HepG2 (cell line): ENCODE measurements around the gene C4BPA. TPM values are rescaled to one million over a fixed set of nuclear protein-coding genes. Genes with fewer than 3 reads are reported as not detected.
A peak's percentile ranks its signal among the peaks of the same experiment; 100 is the strongest.

Source experiments
- ATAC-seq: fragments of 200-7000 bp; cut with Tn5 transposase; 3 replicates; pipeline ENCODE4 v1.9.1; 2020; ENCODE audit warnings: mild to moderate bottlenecking, moderate library complexity
- BruUV-seq: library from RNA; stranded (reverse); fragments of 400-500 nt; replicated peaks from 2 replicates; lab custom pipeline; 2021; lab: Mats Ljungman, UMichigan
- CTCF ChIA-PET: fragments of 300-600 bp; formaldehyde crosslinking; extraction: SDS; loops from one replicate; lab custom pipeline; 2021; ENCODE audit warnings: low total read pairs, inconsistent platforms, low intra/inter-chr PET ratio; lab: Yijun Ruan, JAX
- POLR2A ChIA-PET: fragments of 350-600 bp; sonication (Branson Sonifier 250); formaldehyde crosslinking; loops from one replicate; lab custom pipeline; 2020; ENCODE audit warnings: antibody characterized with exemption, inconsistent platforms; lab: Yijun Ruan, JAX
- DNase-seq: peaks from one replicate; pipeline ENCODE4 v3.0.0-alpha.2; 2015; ENCODE audit warnings: low spot score
- FAIRE-seq: peaks from 3 replicates; lab custom pipeline; 2011; peaks lifted over from hg19 to GRCh38; lab: Jason Lieb, UNC
- H2AFZ ChIP-seq: one replicate; pipeline ENCODE4 v1.6.1; 2011; ENCODE audit warnings: low read length, inconsistent platforms
- H3K27ac ChIP-seq: fragments of 300-600 bp; 3 replicates; pipeline ENCODE4 v1.8.0; 2011; ENCODE audit warnings: mixed run types, mild to moderate bottlenecking, mixed read lengths, low read length, inconsistent platforms; ENCODE audit not compliant: insufficient read depth; ENCODE audit errors: extremely low read length
- H3K27me3 ChIP-seq, 2 experiments: fragments of 200-600 bp in 1 of 2; 2 replicates in 1 of 2; 3 replicates in 1 of 2; pipeline versions ENCODE4 v1.6.0 to v1.8.0; 2011; ENCODE audit warnings: low read length in 2 of 2, mild to moderate bottlenecking in 2 of 2, moderate library complexity in 2 of 2, inconsistent platforms in 1 of 2; ENCODE audit not compliant: insufficient read depth in 2 of 2, control insufficient read depth in 1 of 2
- H3K36me3 ChIP-seq, 2 experiments: fragments of 200-600 bp in 1 of 2; replicated peaks in 1 of 2; 2 replicates in 1 of 2; 3 replicates in 1 of 2; pipeline versions ENCODE4 v1.5.1 to v1.8.0; 2011; ENCODE audit warnings: low read length in 2 of 2, inconsistent platforms in 1 of 2; ENCODE audit not compliant: insufficient read depth in 2 of 2, control insufficient read depth in 1 of 2
- H3K4me1 ChIP-seq: 2 replicates; pipeline ENCODE4 v1.5.1; 2012; ENCODE audit warnings: low read length, inconsistent platforms; ENCODE audit not compliant: insufficient read depth
- H3K4me2 ChIP-seq: 2 replicates; pipeline ENCODE4 v1.6.0; 2011; ENCODE audit warnings: low read depth, low read length, inconsistent platforms
- H3K4me3 ChIP-seq, 3 experiments: fragments of 200-600 bp in 1 of 3; sonication (generic), shearing (Covaris generic) in 1 of 3; replicated peaks in 1 of 3; 2 replicates each; pipeline ENCODE4 v1.5.1; 2011 to 2016; ENCODE audit warnings: low read length in 3 of 3, inconsistent platforms in 2 of 3, low read depth in 2 of 3, mild to moderate bottlenecking in 2 of 3, control low read depth in 1 of 3, mixed read lengths in 1 of 3; ENCODE audit not compliant: insufficient read depth in 1 of 3
- H3K79me2 ChIP-seq: one replicate; pipeline ENCODE4 v1.6.1; 2011; ENCODE audit warnings: low read length, inconsistent platforms; ENCODE audit not compliant: insufficient read depth
- H3K9ac ChIP-seq: 2 replicates; pipeline ENCODE4 v1.6.0; 2011; ENCODE audit warnings: mild to moderate bottlenecking, low read depth, low read length, inconsistent platforms; ENCODE audit not compliant: insufficient read depth
- H3K9me3 ChIP-seq: 2 replicates; pipeline ENCODE4 v1.5.1; 2012; ENCODE audit warnings: mild to moderate bottlenecking, low read length
- H4K20me1 ChIP-seq: 2 replicates; pipeline ENCODE4 v1.6.0; 2011; ENCODE audit warnings: inconsistent platforms, mild to moderate bottlenecking, low read length, moderate library complexity; ENCODE audit not compliant: insufficient read depth
- DPF2 ChIP-seq: sonication (generic); formaldehyde crosslinking; IDR thresholded peaks from 2 replicates; pipeline ENCODE4 v1.4.0; 2020; ENCODE audit warnings: mild to moderate bottlenecking, low read depth, missing genetic modification reagents, borderline replicate concordance
- KAT8 ChIP-seq: IDR thresholded peaks from 2 replicates; pipeline ENCODE4 v1.6.1; 2016; ENCODE audit warnings: missing genetic modification reagents, missing compliant biosample characterization
- MAFK ChIP-seq, 2 experiments: IDR thresholded peaks in 1 of 2; conservative IDR thresholded peaks in 1 of 2; 2 replicates each; pipeline ENCODE4 v1.6.1; 2011; ENCODE audit warnings: improper control_type of control experiment in 2 of 2, low read length in 2 of 2
- MTF2 ChIP-seq: sonication (generic); formaldehyde crosslinking; IDR thresholded peaks from 2 replicates; pipeline ENCODE4 v1.5.0; 2020; ENCODE audit warnings: missing genetic modification reagents, borderline replicate concordance
- NFIC ChIP-seq: IDR thresholded peaks from 2 replicates; pipeline ENCODE4 v1.6.1; 2012; ENCODE audit warnings: mild to moderate bottlenecking, low read length, inconsistent platforms
- RELA ChIP-seq: sonication (generic); formaldehyde crosslinking; IDR thresholded peaks from 2 replicates; pipeline ENCODE4 v1.4.0; 2020; ENCODE audit warnings: missing genetic modification reagents
- RNF2 ChIP-seq: fragments of 450-650 bp; conservative IDR thresholded peaks from 2 replicates; pipeline ENCODE4 v1.6.1; 2016; ENCODE audit warnings: low read depth
- SPEN ChIP-seq: sonication (generic); formaldehyde crosslinking; IDR thresholded peaks from 2 replicates; pipeline ENCODE4 v1.5.1; 2020; ENCODE audit warnings: low read depth, mild to moderate bottlenecking, missing genetic modification reagents
- TRIM24 ChIP-seq: sonication (generic); formaldehyde crosslinking; IDR thresholded peaks from 2 replicates; pipeline ENCODE4 v1.8.0; 2022; ENCODE audit warnings: mild to moderate bottlenecking, missing genetic modification reagents
- ZBTB21 ChIP-seq: sonication (generic); formaldehyde crosslinking; IDR thresholded peaks from 2 replicates; pipeline ENCODE4 v1.4.0; 2020; ENCODE audit warnings: missing genetic modification reagents
- ZNF234 ChIP-seq: sonication (generic); formaldehyde crosslinking; conservative IDR thresholded peaks from 2 replicates; pipeline ENCODE4 v1.5.1; 2020; ENCODE audit warnings: mild to moderate bottlenecking, missing genetic modification reagents
- ZNF263 ChIP-seq: sonication (generic); formaldehyde crosslinking; IDR thresholded peaks from 2 replicates; pipeline ENCODE4 v1.4.0; 2020; ENCODE audit warnings: missing genetic modification reagents
- ZNF335 ChIP-seq: sonication (generic); formaldehyde crosslinking; IDR thresholded peaks from 2 replicates; pipeline ENCODE4 v1.4.0; 2020; ENCODE audit warnings: missing genetic modification reagents
- WGBS: methylation state at CpG from one replicate; pipeline ENCODE4 v1.1.6; 2017; ENCODE audit warnings: low lambda C conversion rate; 5-methylcytosine and 5-hydroxymethylcytosine counted together
- in situ Hi-C: cut with HindIII; loops from 2 replicates; pipeline ENCODE4 v1.10.0; 2017; ENCODE audit warnings: low pct_unique_long_range_greater_than_20kb; ENCODE audit not compliant: extremely low pct_ligation_motif_present
- intact Hi-C: fragments of 100-400 bp; cut with micrococcal nuclease; formaldehyde crosslinking; loops from one replicate; pipeline ENCODE4 v1.10.0; 2022; ENCODE audit not compliant: unreplicated experiment
- polyA plus RNA-seq, 8 experiments: library from polyadenylated mRNA; depleted of rRNA in 3 of 8; stranded (reverse) in 7 of 8; unstranded in 1 of 8; fragments of >200 nt; fragmentation: Illumina TruSeq in 4 of 8; extraction: Trizol in 4 of 8; gene quantifications; 2 replicates each; pipeline versions ENCODE4 v1.2.1 to v1.2.3, GENCODE V29; 2011 to 2016; ENCODE audit warnings: low read depth in 4 of 8, missing spikeins in 1 of 8, mixed read lengths in 1 of 8; ENCODE audit not compliant: insufficient read depth in 1 of 8
- total RNA-seq, 5 experiments: library from RNA; depleted of rRNA; stranded (reverse); fragments of >200 nt; fragmentation: Illumina TruSeq; extraction: Trizol; gene quantifications; 2 replicates each; pipeline ENCODE4 v1.2.3, GENCODE V29; 2016; ENCODE audit warnings: low read depth in 1 of 5
- TF ChIP-seq, protein P1 (sequence below): sonication (generic); formaldehyde crosslinking; IDR thresholded peaks from 2 replicates; pipeline ENCODE4 v1.5.1; 2020; ENCODE audit warnings: missing genetic modification reagents, mild to moderate bottlenecking, borderline replicate concordance
- TF ChIP-seq, protein P2 (sequence below): sonication (generic); formaldehyde crosslinking; IDR thresholded peaks from 2 replicates; pipeline ENCODE4 v1.5.1; 2020; ENCODE audit warnings: mild to moderate bottlenecking, missing genetic modification reagents, borderline replicate concordance

The C4BPA gene
- total and polyA plus RNA-seq, 2 of the 13 experiments (the other 11 are each of a cell fraction or from before 2014, with no cell fraction given), result 32.1 to 60.1 TPM

DNA sequence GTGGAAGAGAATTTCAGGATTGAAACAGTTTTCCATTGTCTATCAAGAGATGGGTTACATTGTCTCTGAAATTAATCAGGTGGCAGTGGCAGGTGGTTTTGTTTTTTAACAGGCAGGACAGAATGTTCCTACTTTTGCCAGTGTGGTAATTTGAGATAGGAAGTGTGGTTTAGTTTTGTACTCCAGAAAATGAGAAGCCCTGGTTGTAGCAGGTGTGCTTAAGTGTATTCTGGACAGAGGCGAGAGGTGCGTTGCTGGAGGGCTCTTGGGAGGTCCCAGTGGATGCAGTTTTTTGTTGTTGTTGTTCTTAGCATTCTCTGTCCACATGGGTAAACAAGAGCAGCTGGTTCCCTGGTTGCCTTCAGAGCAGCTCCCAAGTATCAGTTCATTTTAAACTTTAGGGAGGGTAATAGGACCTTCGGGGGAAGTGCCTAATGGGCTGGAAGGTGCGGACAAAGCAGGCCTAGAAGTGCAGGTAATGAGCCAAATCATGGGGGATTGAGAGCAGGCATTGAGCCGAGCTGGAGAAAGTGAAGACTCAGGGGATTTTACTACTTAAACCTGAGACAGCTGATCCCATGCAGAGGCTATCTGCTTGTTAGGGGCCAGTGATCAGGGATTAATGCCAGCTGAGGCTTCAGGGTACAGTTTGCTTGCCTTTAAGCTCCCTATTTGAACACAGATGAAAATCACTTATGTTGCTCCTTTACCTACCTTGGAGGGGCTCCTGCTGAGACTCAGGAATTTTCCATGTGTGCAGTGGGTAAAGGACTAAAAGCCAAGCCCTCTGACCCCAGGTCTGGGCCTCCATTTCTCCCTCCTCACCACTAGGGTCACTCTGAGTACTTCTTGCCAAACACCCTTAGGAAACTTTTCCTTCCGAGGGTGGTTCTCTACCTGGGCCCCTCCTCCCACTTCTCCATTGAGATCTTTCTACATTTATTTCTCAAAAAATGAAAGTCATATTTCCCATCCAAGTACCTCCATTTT lies 44.9 kb upstream of the C4BPA start:
- ATAC-seq (peak; percentile 60), FAIRE-seq (no peak)

More for the DNA sequence above, 44.9 kb upstream of the C4BPA start:
- Histone ChIP-seq H3K4me1 (0 out of 2 replicates have a peak, but pooled peaks cover 8% of the 10 kb centered on the region), H3K79me2 (no peaks in the 10 kb centered on the region), H3K4me2 (no peak overlapping the region), H3K9ac (no peak overlapping the region), H3K4me3 (no peak overlapping the region), H3K27ac (no peak overlapping the region), H2AFZ (no peak overlapping the region), H3K27me3 (no peaks in the 10 kb centered on the region), H4K20me1 (no peaks in the 10 kb centered on the region), H3K9me3 (no peaks in the 10 kb centered on the region)
- intact Hi-C loops, result no loop called here
- 95% methylated on average over 6 of the region's 6 CpGs for WGBS
- CTCF ChIA-PET, result no interaction called here
- no peak for DNase-seq
- in situ Hi-C loops, result no loop called here
- no peak for TF ChIP-seq ZNF335 (CRISPR knock-in tag)
- TF ChIP-seq KAT8 (CRISPR knock-in tag), result no peak
- no peak for TF ChIP-seq RNF2
- TF ChIP-seq MAFK (conservative IDR thresholded peaks at IDR 0.05 in 1 of 2, IDR thresholded peaks at IDR 0.05 in 1 of 2; ENCODE audit: low read length in 2 of 2), result no peak
- no peak for TF ChIP-seq ZBTB21 (CRISPR knock-in tag)
- no peak for TF ChIP-seq DPF2 (CRISPR knock-in tag)
- no peak for TF ChIP-seq ZNF234
- TF ChIP-seq RELA (CRISPR knock-in tag), result no peak
- TF ChIP-seq NFIC, result no peak
- TF ChIP-seq SPEN (CRISPR knock-in tag), result no peak
- TF ChIP-seq MTF2, result no peak
- TF ChIP-seq, protein P1, sequence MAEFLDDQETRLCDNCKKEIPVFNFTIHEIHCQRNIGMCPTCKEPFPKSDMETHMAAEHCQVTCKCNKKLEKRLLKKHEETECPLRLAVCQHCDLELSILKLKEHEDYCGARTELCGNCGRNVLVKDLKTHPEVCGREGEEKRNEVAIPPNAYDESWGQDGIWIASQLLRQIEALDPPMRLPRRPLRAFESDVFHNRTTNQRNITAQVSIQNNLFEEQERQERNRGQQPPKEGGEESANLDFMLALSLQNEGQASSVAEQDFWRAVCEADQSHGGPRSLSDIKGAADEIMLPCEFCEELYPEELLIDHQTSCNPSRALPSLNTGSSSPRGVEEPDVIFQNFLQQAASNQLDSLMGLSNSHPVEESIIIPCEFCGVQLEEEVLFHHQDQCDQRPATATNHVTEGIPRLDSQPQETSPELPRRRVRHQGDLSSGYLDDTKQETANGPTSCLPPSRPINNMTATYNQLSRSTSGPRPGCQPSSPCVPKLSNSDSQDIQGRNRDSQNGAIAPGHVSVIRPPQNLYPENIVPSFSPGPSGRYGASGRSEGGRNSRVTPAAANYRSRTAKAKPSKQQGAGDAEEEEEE (CRISPR knock-in tag), result no peak
- TF ChIP-seq, protein P2, sequence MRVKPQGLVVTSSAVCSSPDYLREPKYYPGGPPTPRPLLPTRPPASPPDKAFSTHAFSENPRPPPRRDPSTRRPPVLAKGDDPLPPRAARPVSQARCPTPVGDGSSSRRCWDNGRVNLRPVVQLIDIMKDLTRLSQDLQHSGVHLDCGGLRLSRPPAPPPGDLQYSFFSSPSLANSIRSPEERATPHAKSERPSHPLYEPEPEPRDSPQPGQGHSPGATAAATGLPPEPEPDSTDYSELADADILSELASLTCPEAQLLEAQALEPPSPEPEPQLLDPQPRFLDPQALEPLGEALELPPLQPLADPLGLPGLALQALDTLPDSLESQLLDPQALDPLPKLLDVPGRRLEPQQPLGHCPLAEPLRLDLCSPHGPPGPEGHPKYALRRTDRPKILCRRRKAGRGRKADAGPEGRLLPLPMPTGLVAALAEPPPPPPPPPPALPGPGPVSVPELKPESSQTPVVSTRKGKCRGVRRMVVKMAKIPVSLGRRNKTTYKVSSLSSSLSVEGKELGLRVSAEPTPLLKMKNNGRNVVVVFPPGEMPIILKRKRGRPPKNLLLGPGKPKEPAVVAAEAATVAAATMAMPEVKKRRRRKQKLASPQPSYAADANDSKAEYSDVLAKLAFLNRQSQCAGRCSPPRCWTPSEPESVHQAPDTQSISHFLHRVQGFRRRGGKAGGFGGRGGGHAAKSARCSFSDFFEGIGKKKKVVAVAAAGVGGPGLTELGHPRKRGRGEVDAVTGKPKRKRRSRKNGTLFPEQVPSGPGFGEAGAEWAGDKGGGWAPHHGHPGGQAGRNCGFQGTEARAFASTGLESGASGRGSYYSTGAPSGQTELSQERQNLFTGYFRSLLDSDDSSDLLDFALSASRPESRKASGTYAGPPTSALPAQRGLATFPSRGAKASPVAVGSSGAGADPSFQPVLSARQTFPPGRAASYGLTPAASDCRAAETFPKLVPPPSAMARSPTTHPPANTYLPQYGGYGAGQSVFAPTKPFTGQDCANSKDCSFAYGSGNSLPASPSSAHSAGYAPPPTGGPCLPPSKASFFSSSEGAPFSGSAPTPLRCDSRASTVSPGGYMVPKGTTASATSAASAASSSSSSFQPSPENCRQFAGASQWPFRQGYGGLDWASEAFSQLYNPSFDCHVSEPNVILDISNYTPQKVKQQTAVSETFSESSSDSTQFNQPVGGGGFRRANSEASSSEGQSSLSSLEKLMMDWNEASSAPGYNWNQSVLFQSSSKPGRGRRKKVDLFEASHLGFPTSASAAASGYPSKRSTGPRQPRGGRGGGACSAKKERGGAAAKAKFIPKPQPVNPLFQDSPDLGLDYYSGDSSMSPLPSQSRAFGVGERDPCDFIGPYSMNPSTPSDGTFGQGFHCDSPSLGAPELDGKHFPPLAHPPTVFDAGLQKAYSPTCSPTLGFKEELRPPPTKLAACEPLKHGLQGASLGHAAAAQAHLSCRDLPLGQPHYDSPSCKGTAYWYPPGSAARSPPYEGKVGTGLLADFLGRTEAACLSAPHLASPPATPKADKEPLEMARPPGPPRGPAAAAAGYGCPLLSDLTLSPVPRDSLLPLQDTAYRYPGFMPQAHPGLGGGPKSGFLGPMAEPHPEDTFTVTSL (CRISPR knock-in tag), result no peak
- TF ChIP-seq TRIM24, result no peak
- TF ChIP-seq ZNF263 (CRISPR knock-in tag), result no peak
- TF ChIP-seq, all 625 proteins: peak for 0
- BruUV-seq, result no TSS peak
- POLR2A ChIA-PET, result no interaction called here
- peaks cover 3 to 16% of the 10 kb centered on the region in 2 experiments; a peak in 4 of 5 replicates for H3K36me3 ChIP-seq
